B cell (primary cell): Measurements from ENCODE around the gene TNFAIP8L3. TPM values are rescaled to one million over a fixed set of nuclear protein-coding genes. Genes with fewer than 3 reads are reported as not detected.

Experiments
- ATAC-seq: fragments of 200-7000 bp; cut with Tn5 transposase; one replicate; pipeline ENCODE4 v1.10.0; 2021; ENCODE audit warnings: low read depth, mild to moderate bottlenecking, moderate number of reproducible peaks, moderate library complexity
- CTCF ChIA-PET: fragments of 350-600 bp; sonication (Branson Sonifier 250); formaldehyde crosslinking; loops from one replicate; lab custom pipeline; 2021; ENCODE audit warnings: antibody characterized with exemption, inconsistent platforms; lab: Charles Lee
- POLR2A ChIA-PET: fragments of 350-600 bp; sonication (Branson Sonifier 250); formaldehyde crosslinking; loops from one replicate; lab custom pipeline; 2021; ENCODE audit warnings: antibody characterized with exemption; lab: Charles Lee
- DNase-seq: peaks from one replicate; pipeline ENCODE4 v3.0.0; 2013
- H2AFZ ChIP-seq: 2 replicates; pipeline ENCODE4 v1.6.1; 2012; ENCODE audit warnings: mild to moderate bottlenecking, low read depth, low read length; ENCODE audit not compliant: insufficient read depth, poor library complexity, severe bottlenecking
- H3K27ac ChIP-seq, 2 donors: 1 replicate in 1 of 2; 2 replicates in 1 of 2; pipeline ENCODE4 v1.5.1; 2012 to 2013; ENCODE audit warnings: low read length in 2 of 2, mild to moderate bottlenecking in 2 of 2, moderate library complexity in 1 of 2
- H3K27me3 ChIP-seq, 4 experiments: fragments of 200-600 bp in 1 of 4; sonication (generic) in 1 of 4; replicated peaks in 1 of 4; 1 replicate in 2 of 4; 2 replicates in 2 of 4; pipeline versions ENCODE4 v1.6.1 to v1.7.0; 2013 to 2016; ENCODE audit warnings: low read length in 3 of 4, mild to moderate bottlenecking in 2 of 4, mixed read lengths in 1 of 4, moderate library complexity in 1 of 4; ENCODE audit not compliant: insufficient read depth in 4 of 4, control insufficient read depth in 3 of 4; ENCODE audit errors: control extremely low read depth in 1 of 4
- H3K36me3 ChIP-seq, 2 experiments: replicated peaks in 1 of 2; 1 replicate in 1 of 2; 2 replicates in 1 of 2; pipeline versions ENCODE4 v1.6.1 to v1.7.1; 2013; ENCODE audit warnings: low read length in 1 of 2; ENCODE audit not compliant: insufficient read depth in 2 of 2, control insufficient read depth in 1 of 2; ENCODE audit errors: control extremely low read depth in 1 of 2, extremely low read depth in 1 of 2
- H3K4me1 ChIP-seq, 2 donors: fragments of 200-600 bp in 1 of 2; sonication (generic) in 1 of 2; 1 replicate in 1 of 2; 2 replicates in 1 of 2; pipeline versions ENCODE4 v1.5.1 to v1.6.1; 2013 to 2017; ENCODE audit warnings: low read length in 2 of 2; ENCODE audit not compliant: control insufficient read depth in 2 of 2, insufficient read depth in 2 of 2
- H3K4me2 ChIP-seq: replicated peaks from 2 replicates; pipeline ENCODE3; 2012; ENCODE audit warnings: mild to moderate bottlenecking, low read depth, low read length; ENCODE audit not compliant: poor library complexity, severe bottlenecking
- H3K4me3 ChIP-seq, 5 experiments: fragments of 200-600 bp in 1 of 5; sonication (generic) in 1 of 5; 1 replicate in 3 of 5; 2 replicates in 2 of 5; pipeline versions ENCODE4 v1.5.1 to v1.7.0; 2011 to 2016; ENCODE audit warnings: low read length in 4 of 5, mild to moderate bottlenecking in 4 of 5, low read depth in 2 of 5, control low read depth in 1 of 5, moderate library complexity in 1 of 5; ENCODE audit not compliant: insufficient read depth in 1 of 5; ENCODE audit errors: control extremely low read depth in 1 of 5, extremely low read depth in 1 of 5
- H3K79me2 ChIP-seq: fragments of 200-600 bp; sonication (generic); one replicate; pipeline ENCODE4 v1.6.0; 2016; ENCODE audit warnings: low read length; ENCODE audit not compliant: control insufficient read depth, insufficient read depth
- H3K9ac ChIP-seq: fragments of 200-600 bp; sonication (generic); 2 replicates; pipeline ENCODE4 v1.6.1; 2017; ENCODE audit warnings: mild to moderate bottlenecking, low read length, moderate library complexity
- H3K9me3 ChIP-seq, 3 donors: one replicate each; pipeline versions ENCODE4 v1.6.1 to v1.7.1; 2013; ENCODE audit warnings: low read length in 2 of 3; ENCODE audit not compliant: control insufficient read depth in 2 of 3, insufficient read depth in 1 of 3; ENCODE audit errors: control extremely low read depth in 1 of 3
- H4K20me1 ChIP-seq: 2 replicates; pipeline ENCODE4 v1.6.0; 2012; ENCODE audit warnings: mild to moderate bottlenecking, low read length; ENCODE audit not compliant: insufficient read depth, control insufficient read depth, poor library complexity, severe bottlenecking
- H3K27ac Mint-ChIP-seq: one replicate; pipeline ENCODE4 v1.8.0; 2021; ENCODE audit warnings: mixed read lengths
- H3K27me3 Mint-ChIP-seq: one replicate; pipeline ENCODE4 v1.8.0; 2021; ENCODE audit warnings: mixed read lengths
- H3K4me1 Mint-ChIP-seq: one replicate; pipeline ENCODE4 v1.8.0; 2021; ENCODE audit warnings: mixed read lengths
- H3K4me3 Mint-ChIP-seq: one replicate; pipeline ENCODE4 v1.8.0; 2021; ENCODE audit warnings: mixed read lengths
- H3K9me3 Mint-ChIP-seq: one replicate; pipeline ENCODE4 v1.8.0; 2022; ENCODE audit warnings: mixed read lengths; ENCODE audit not compliant: insufficient read depth
- EZH2 ChIP-seq: IDR thresholded peaks from 2 replicates; pipeline ENCODE4 v1.6.1; 2012; ENCODE audit warnings: borderline replicate concordance, low read depth, mild to moderate bottlenecking, moderate library complexity, low read length; ENCODE audit not compliant: insufficient read depth, poor library complexity, severe bottlenecking
- WGBS: methylation state at CpG from one replicate; pipeline ENCODE4 v1.1.5; 2013; ENCODE audit warnings: missing lambda C conversion rate; ENCODE audit not compliant: insufficient coverage; 5-methylcytosine and 5-hydroxymethylcytosine counted together
- intact Hi-C: fragments of 100-400 bp; cut with micrococcal nuclease; formaldehyde crosslinking; loops from one replicate; pipeline ENCODE4 v1.10.0; 2022
- polyA plus RNA-seq: library from polyadenylated mRNA; depleted of rRNA; stranded (reverse); fragments of >200 nt; gene quantifications from 2 replicates; pipeline ENCODE4 v1.2.3, GENCODE V29; 2012
- total RNA-seq, 2 donors: library from RNA; stranded (reverse); fragments of 120-200 nt in 1 of 2; gene quantifications; 1 replicate in 1 of 2; 2 replicates in 1 of 2; pipeline versions ENCODE4 v1.2.3 to v1.2.4, GENCODE V29; 2013 to 2022
- TF ChIP-seq, protein P1 (sequence below): fragments of 200-600 bp; IDR thresholded peaks from one replicate; pipeline ENCODE4 v1.8.0; 2022; ENCODE audit warnings: antibody characterized with exemption, mild to moderate bottlenecking

Gene TNFAIP8L3
- total and polyA plus RNA-seq, 2 donors (not counting 1 experiment from before 2014, with no cell fraction given) = not detected

- POLR2A ChIA-PET = no interaction called here
- peaks cover 0 to 5% (median 0%) of the 10 kb centered on the region in 4 experiments for H3K27me3 ChIP-seq
- H3K79me2 ChIP-seq = no peaks in the 10 kb centered on the region
- Mint-ChIP-seq H3K4me3 (no peak overlapping the region), H3K27me3 (peaks cover 28% of the 10 kb centered on the region), H3K4me1 (no peaks in the 10 kb centered on the region), H3K27ac (no peak overlapping the region), H3K9me3 (no peaks in the 10 kb centered on the region)
- WGBS = 95% methylated on average over 2 of the region's 3 CpGs
- intact Hi-C loops = no loop called here
- H3K9me3 ChIP-seq = no peaks in the 10 kb centered on the region
- CTCF ChIA-PET = interaction anchor here (0.6 to 1.0 kb wide), 2 partner anchors 10 to 778 kb away, joined by 3 read pairs; no protein-coding TSS in a partner anchor
- no peak overlapping the region for H3K9ac ChIP-seq
- ATAC-seq (no peak), DNase-seq (no peak)
- H3K4me3 ChIP-seq = no peak overlapping the region
- TF ChIP-seq, protein P1, sequence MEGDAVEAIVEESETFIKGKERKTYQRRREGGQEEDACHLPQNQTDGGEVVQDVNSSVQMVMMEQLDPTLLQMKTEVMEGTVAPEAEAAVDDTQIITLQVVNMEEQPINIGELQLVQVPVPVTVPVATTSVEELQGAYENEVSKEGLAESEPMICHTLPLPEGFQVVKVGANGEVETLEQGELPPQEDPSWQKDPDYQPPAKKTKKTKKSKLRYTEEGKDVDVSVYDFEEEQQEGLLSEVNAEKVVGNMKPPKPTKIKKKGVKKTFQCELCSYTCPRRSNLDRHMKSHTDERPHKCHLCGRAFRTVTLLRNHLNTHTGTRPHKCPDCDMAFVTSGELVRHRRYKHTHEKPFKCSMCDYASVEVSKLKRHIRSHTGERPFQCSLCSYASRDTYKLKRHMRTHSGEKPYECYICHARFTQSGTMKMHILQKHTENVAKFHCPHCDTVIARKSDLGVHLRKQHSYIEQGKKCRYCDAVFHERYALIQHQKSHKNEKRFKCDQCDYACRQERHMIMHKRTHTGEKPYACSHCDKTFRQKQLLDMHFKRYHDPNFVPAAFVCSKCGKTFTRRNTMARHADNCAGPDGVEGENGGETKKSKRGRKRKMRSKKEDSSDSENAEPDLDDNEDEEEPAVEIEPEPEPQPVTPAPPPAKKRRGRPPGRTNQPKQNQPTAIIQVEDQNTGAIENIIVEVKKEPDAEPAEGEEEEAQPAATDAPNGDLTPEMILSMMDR = no peak
- TF ChIP-seq EZH2 = no peak
- H3K4me1 ChIP-seq = no peaks in the 10 kb centered on the region
- no peak overlapping the region for H3K27ac ChIP-seq
- no peaks in the 10 kb centered on the region for H3K36me3 ChIP-seq
- H3K4me2 ChIP-seq = no peak overlapping the region
- H2AFZ ChIP-seq = no peak overlapping the region
- H4K20me1 ChIP-seq = no peaks in the 10 kb centered on the region
Measured at GRCh38 chr15:51060030-51060673, 34.6 kb downstream of the TNFAIP8L3 start.

GRCh38 chr15:51054535-51054934, 40.2 kb downstream of the TNFAIP8L3 start:
- no peak overlapping the region for H3K4me3 ChIP-seq
- intact Hi-C loops = no loop called here
- DNase-seq (no peak), ATAC-seq (no peak)
- peaks cover 0 to 3% (median 0%) of the 10 kb centered on the region in 3 donors for H3K9me3 ChIP-seq
- no peak overlapping the region for H3K27ac ChIP-seq
- ChIA-PET POLR2A (no interaction called here), CTCF (no interaction called here)
- 100% methylated on average over 1 of the region's 1 CpG for WGBS
- no peak overlapping the region for H3K9ac ChIP-seq
- no peaks in the 10 kb centered on the region for H3K9me3 Mint-ChIP-seq
- no peaks in the 10 kb centered on the region for H3K36me3 ChIP-seq
- H3K4me2 ChIP-seq = no peak overlapping the region
- peaks cover 0 to under 1% of the 10 kb centered on the region in 2 donors for H3K4me1 ChIP-seq
- no peak overlapping the region for H2AFZ ChIP-seq
- H3K27me3 Mint-ChIP-seq = peaks cover 21% of the 10 kb centered on the region
- peaks cover under 1% of the 10 kb centered on the region for H3K4me1 Mint-ChIP-seq
- no peaks in the 10 kb centered on the region for H3K79me2 ChIP-seq
- no peak overlapping the region for H3K4me3 Mint-ChIP-seq
- H4K20me1 ChIP-seq = no peaks in the 10 kb centered on the region
- no peak overlapping the region for H3K27ac Mint-ChIP-seq
- H3K27me3 ChIP-seq = peaks cover 0 to 5% (median 0%) of the 10 kb centered on the region in 4 experiments
- TF ChIP-seq, protein P1 = no peak
- no peak for TF ChIP-seq EZH2
